Endothelial cell of umbilical vein (primary cell): Measurements from ENCODE around the gene TENM4. TPM values are rescaled to one million over a fixed set of nuclear protein-coding genes. Genes with fewer than 3 reads are reported as not detected.

Experiments used
- BruUV-seq: library from RNA; stranded (reverse); fragments of 400-500 nt; replicated peaks from 2 replicates; lab custom pipeline; 2021; lab: Mats Ljungman, UMichigan
- CTCF ChIA-PET: fragments of 300-600, 350-600 bp; sonication (Branson Sonifier 250); formaldehyde crosslinking; loops from one replicate; lab custom pipeline; 2021; ENCODE audit warnings: antibody characterized with exemption, inconsistent platforms; lab: Charles Lee
- POLR2A ChIA-PET: fragments of 300-600, 350-600 bp; sonication (Branson Sonifier 250); formaldehyde crosslinking; loops from one replicate; lab custom pipeline; 2021; ENCODE audit warnings: antibody characterized with exemption, inconsistent platforms; lab: Charles Lee
- DNase-seq: peaks from one replicate; pipeline ENCODE4 v3.0.0-alpha.2; 2011; ENCODE audit warnings: low read depth, low spot score
- FAIRE-seq: peaks from 2 replicates; lab custom pipeline; 2011; peaks lifted over from hg19 to GRCh38; lab: Jason Lieb, UNC
- H2AFZ ChIP-seq: 2 replicates; pipeline ENCODE4 v1.6.0; 2012; ENCODE audit warnings: low read depth, low read length, control low read depth, inconsistent platforms
- H3K27ac ChIP-seq: 2 replicates; pipeline ENCODE4 v1.5.1; 2011; ENCODE audit warnings: low read depth, mild to moderate bottlenecking, control low read depth, low read length, moderate library complexity; ENCODE audit not compliant: insufficient read depth
- H3K27me3 ChIP-seq, 2 experiments: 2 replicates each; pipeline versions ENCODE4 v1.6.0 to v1.6.1; 2011; ENCODE audit warnings: low read length in 2 of 2, mixed read lengths in 1 of 2; ENCODE audit not compliant: control insufficient read depth in 2 of 2, insufficient read depth in 2 of 2
- H3K36me3 ChIP-seq, 2 experiments: 2 replicates in 1 of 2; 3 replicates in 1 of 2; pipeline ENCODE4 v1.5.1; 2011; ENCODE audit warnings: low read length in 2 of 2, mild to moderate bottlenecking in 1 of 2, moderate library complexity in 1 of 2; ENCODE audit not compliant: control insufficient read depth in 2 of 2, insufficient read depth in 2 of 2; ENCODE audit errors: extremely low read depth in 1 of 2
- H3K4me1 ChIP-seq: 3 replicates; pipeline ENCODE4 v1.5.1; 2011; ENCODE audit warnings: mild to moderate bottlenecking, low read length; ENCODE audit not compliant: control insufficient read depth, insufficient read depth; ENCODE audit errors: extremely low read depth
- H3K4me2 ChIP-seq: 2 replicates; pipeline ENCODE4 v1.6.1; 2011; ENCODE audit warnings: low read length, control low read depth, mixed read lengths; ENCODE audit not compliant: insufficient read depth
- H3K4me3 ChIP-seq, 3 experiments: fragments of 200-600 bp in 1 of 3; sonication (generic), shearing (Covaris generic) in 1 of 3; replicated peaks in 1 of 3; 2 replicates each; pipeline ENCODE4 v1.5.1; 2011 to 2016; ENCODE audit warnings: control low read depth in 3 of 3, low read length in 3 of 3, mild to moderate bottlenecking in 2 of 3, inconsistent platforms in 1 of 3, low read depth in 1 of 3, moderate library complexity in 1 of 3; ENCODE audit not compliant: insufficient read depth in 1 of 3
- H3K79me2 ChIP-seq: 2 replicates; pipeline ENCODE4 v1.6.0; 2012; ENCODE audit warnings: low read length, inconsistent platforms; ENCODE audit not compliant: control insufficient read depth, insufficient read depth
- H3K9ac ChIP-seq: replicated peaks from 2 replicates; pipeline ENCODE3; 2011; ENCODE audit warnings: low read length, control low read depth; ENCODE audit not compliant: insufficient read depth; ENCODE audit errors: extremely low read depth
- H3K9me1 ChIP-seq: replicated peaks from 3 replicates; pipeline ENCODE4 v1.6.0; 2011; ENCODE audit warnings: mild to moderate bottlenecking, low read length; ENCODE audit not compliant: control insufficient read depth, insufficient read depth; ENCODE audit errors: extremely low read depth
- H3K9me3 ChIP-seq: replicated peaks from 2 replicates; pipeline ENCODE4 v1.5.1; 2012; ENCODE audit warnings: low read length, inconsistent platforms; ENCODE audit not compliant: control insufficient read depth, insufficient read depth
- H4K20me1 ChIP-seq: replicated peaks from 2 replicates; pipeline ENCODE3; 2011; ENCODE audit warnings: mild to moderate bottlenecking, low read length; ENCODE audit not compliant: control insufficient read depth, insufficient read depth; ENCODE audit errors: extremely low read depth
- CTCF ChIP-seq, 2 donors: IDR thresholded peaks; 1 replicate in 1 of 2; 2 replicates in 1 of 2; pipeline ENCODE4 v1.5.1; 2011; ENCODE audit warnings: low read length in 2 of 2, mild to moderate bottlenecking in 2 of 2, moderate library complexity in 2 of 2, control low read depth in 1 of 2, inconsistent platforms in 1 of 2, low read depth in 1 of 2; ENCODE audit not compliant: insufficient read depth in 1 of 2; ENCODE audit errors: extremely low read depth in 1 of 2
- EZH2 ChIP-seq: IDR thresholded peaks from 2 replicates; pipeline ENCODE4 v1.6.1; 2012; ENCODE audit warnings: borderline replicate concordance, low read depth, mild to moderate bottlenecking, moderate library complexity, low read length, inconsistent platforms; ENCODE audit not compliant: severe bottlenecking
- FOS ChIP-seq: IDR thresholded peaks from 2 replicates; pipeline ENCODE4 v1.6.1; 2011; ENCODE audit warnings: mild to moderate bottlenecking, low read length, moderate library complexity, borderline replicate concordance; ENCODE audit not compliant: insufficient read depth
- GATA2 ChIP-seq: IDR thresholded peaks from 2 replicates; pipeline ENCODE4 v1.7.0; 2011; ENCODE audit warnings: low read depth, mild to moderate bottlenecking, moderate library complexity, mixed read lengths, low read length; ENCODE audit not compliant: insufficient read length, insufficient read depth
- JUN ChIP-seq: IDR thresholded peaks from 2 replicates; pipeline ENCODE4 v1.6.1; 2011; ENCODE audit warnings: borderline replicate concordance, low read depth; ENCODE audit not compliant: insufficient read length, insufficient read depth
- MAX ChIP-seq: IDR thresholded peaks from 2 replicates; pipeline ENCODE4 v1.6.1; 2011; ENCODE audit not compliant: insufficient read depth, insufficient read length
- MYC ChIP-seq: IDR thresholded peaks from one replicate; pipeline ENCODE4 v1.6.1; 2011; ENCODE audit warnings: mild to moderate bottlenecking, low read depth, low read length
- POLR2A ChIP-seq: IDR thresholded peaks from 2 replicates; pipeline ENCODE4 v1.6.1; 2012; ENCODE audit warnings: low read depth, mild to moderate bottlenecking, control low read depth, low read length
- POLR2AphosphoS5 ChIP-seq: IDR thresholded peaks from 2 replicates; pipeline ENCODE4 v1.6.1; 2012; ENCODE audit warnings: low read depth, mild to moderate bottlenecking, control low read depth, low read length, moderate library complexity; ENCODE audit not compliant: insufficient read depth
- dilution Hi-C: fragments of 300-500 bp; cut with MboI; formaldehyde crosslinking; loops from one replicate; pipeline ENCODE4 v1.15.0; 2019; ENCODE audit warnings: low sequenced_read_pairs; ENCODE audit not compliant: extremely low pct_ligation_motif_present
- intact Hi-C: fragments of 100-400 bp; cut with micrococcal nuclease; formaldehyde crosslinking; loops from one replicate; pipeline ENCODE4 v1.10.0; 2022
- polyA plus RNA-seq, 4 experiments: library from polyadenylated mRNA; depleted of rRNA in 3 of 4; stranded (reverse) in 3 of 4; unstranded in 1 of 4; fragments of >200 nt; gene quantifications; 2 replicates each; pipeline versions ENCODE4 v1.2.1 to v1.2.3, GENCODE V29; 2011 to 2012; ENCODE audit warnings: missing spikeins in 1 of 4
- total RNA-seq: library from RNA; stranded (reverse); gene quantifications from 2 replicates; pipeline ENCODE4 v1.2.3, GENCODE V29; 2021

TENM4 gene
- total and polyA plus RNA-seq, 2 donors (not counting 3 experiments of a cell fraction or from before 2014, with no cell fraction given), result 0.06 to 0.27 TPM

GRCh38 chr11:79403839-79404238 is 37.0 kb downstream of the TENM4 start:
- dilution Hi-C loops (no loop called here), intact Hi-C loops (no loop called here)
- no peak for DNase-seq
- Histone ChIP-seq H3K27ac (no peak overlapping the region), H3K79me2 (no peaks in the 10 kb centered on the region), H3K9me3 (no peaks in the 10 kb centered on the region), H3K4me3 (no peak overlapping the region), H3K36me3 (no peaks in the 10 kb centered on the region), H3K9ac (no peak overlapping the region), H2AFZ (no peak overlapping the region), H3K4me1 (no peaks in the 10 kb centered on the region), H4K20me1 (no peaks in the 10 kb centered on the region), H3K9me1 (no peaks in the 10 kb centered on the region), H3K27me3 (no peaks in the 10 kb centered on the region), H3K4me2 (no peak overlapping the region)
- TF ChIP-seq FOS, result no peak
- TF ChIP-seq JUN, result no peak
- TF ChIP-seq POLR2A, result no peak
- no peak for TF ChIP-seq POLR2AphosphoS5
- no TSS peak for BruUV-seq
- CTCF ChIA-PET, result no interaction called here
- POLR2A ChIA-PET, result no interaction called here
- no peak for FAIRE-seq

- dilution Hi-C loops (no loop called here), intact Hi-C loops (no loop called here)
- DNase-seq, result no peak
- BruUV-seq, result no TSS peak
- no peak overlapping the region for H3K27ac ChIP-seq
- TF ChIP-seq EZH2 (no peak), GATA2 (no peak), CTCF (IDR thresholded peaks at IDR 0.05; ENCODE audit: extremely low read depth in 1 of 2, insufficient read depth in 1 of 2, low read depth in 1 of 2, low read length in 2 of 2) (no peak), MYC (no peak), MAX (no peak), POLR2AphosphoS5 (no peak), POLR2A (no peak), FOS (no peak), JUN (no peak)
- POLR2A ChIA-PET, result no interaction called here
- no peak overlapping the region for H3K9ac ChIP-seq
- no peaks in the 10 kb centered on the region for H3K27me3 ChIP-seq
- no peaks in the 10 kb centered on the region for H3K9me3 ChIP-seq
- no peak overlapping the region for H2AFZ ChIP-seq
- CTCF ChIA-PET, result no interaction called here
- no peak for FAIRE-seq
- H3K36me3 ChIP-seq, result no peaks in the 10 kb centered on the region
- no peak overlapping the region for H3K4me2 ChIP-seq
- no peaks in the 10 kb centered on the region for H4K20me1 ChIP-seq
- no peak overlapping the region for H3K4me3 ChIP-seq
- no peaks in the 10 kb centered on the region for H3K9me1 ChIP-seq
- H3K79me2 ChIP-seq, result no peaks in the 10 kb centered on the region
- H3K4me1 ChIP-seq, result no peaks in the 10 kb centered on the region
Measured at GRCh38 chr11:79402912-79403311, 37.9 kb downstream of the TENM4 start.
